GM12873 (cell line): ENCODE results near the gene NRSN1.

Experiments
- CTCF ChIP-seq: IDR thresholded peaks from 2 replicates; pipeline ENCODE4 v1.5.1; 2012; ENCODE audit warnings: low read depth, mild to moderate bottlenecking, moderate library complexity, low read length, control low read depth; ENCODE audit not compliant: insufficient read depth; ENCODE audit errors: missing control alignments

The NRSN1 gene

DNA sequence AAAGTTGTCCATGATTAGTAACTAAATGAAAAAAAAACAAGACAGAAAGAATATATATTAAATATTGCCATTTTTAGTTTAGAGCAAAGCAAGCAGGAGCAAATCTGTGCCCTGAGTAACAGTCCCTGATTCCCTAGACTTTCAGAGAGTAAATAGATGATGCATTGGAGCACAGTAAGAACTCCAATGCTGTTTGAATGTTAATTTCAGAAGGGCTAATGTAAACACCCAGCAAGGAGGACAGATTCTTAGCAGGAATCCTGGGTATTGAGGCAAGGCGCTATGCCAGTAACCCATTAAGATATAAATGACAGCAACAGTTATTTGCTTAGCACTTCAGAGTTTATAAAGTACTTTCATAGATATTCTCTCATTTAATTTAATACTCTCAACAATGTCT, 15.6 kb upstream of the NRSN1 start:
- no peak for TF ChIP-seq CTCF

DNA sequence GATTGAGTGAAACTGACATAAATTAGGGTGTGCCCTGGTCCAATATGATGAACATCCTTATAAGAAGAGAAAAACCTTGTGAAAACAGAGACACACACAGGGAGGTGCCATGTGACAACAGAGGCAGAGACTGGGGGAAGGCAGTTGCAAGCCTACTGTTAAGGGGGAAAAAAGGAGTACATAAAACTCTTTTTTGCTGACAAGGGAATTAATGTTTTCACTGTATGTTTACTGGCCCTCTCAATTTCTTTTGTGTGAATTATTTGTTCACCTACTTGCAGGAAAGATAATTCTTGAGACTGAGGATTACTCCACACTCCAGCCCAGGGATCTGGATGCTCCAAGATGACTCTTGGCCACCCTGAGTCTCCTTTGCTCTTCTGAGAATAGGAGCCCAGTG, 12.1 kb upstream of the NRSN1 start:
- no peak for TF ChIP-seq CTCF

DNA sequence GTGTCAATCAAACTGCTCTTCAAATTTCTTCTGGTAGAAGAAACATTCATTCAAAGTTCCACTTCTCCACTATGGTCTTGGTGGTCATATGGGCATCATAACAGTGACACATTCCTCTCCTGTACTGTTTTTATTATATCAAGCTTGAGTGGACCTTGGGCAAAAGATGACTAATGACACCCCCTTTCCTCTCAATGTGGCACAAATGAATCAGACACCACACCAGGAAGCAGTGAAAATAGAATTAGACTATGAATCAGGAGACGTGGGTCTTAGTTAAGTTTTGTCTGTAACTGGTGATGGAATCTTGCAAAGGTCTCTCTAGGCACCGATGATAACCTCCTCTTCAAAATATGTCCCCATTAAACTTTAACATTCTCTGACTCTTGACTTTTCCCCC, 9.0 kb upstream of the NRSN1 start:
- TF ChIP-seq CTCF: no peak

- TF ChIP-seq CTCF: no peak
Observed at GRCh38 chr6:24122139-24122538, 3.9 kb upstream of the NRSN1 start.

DNA sequence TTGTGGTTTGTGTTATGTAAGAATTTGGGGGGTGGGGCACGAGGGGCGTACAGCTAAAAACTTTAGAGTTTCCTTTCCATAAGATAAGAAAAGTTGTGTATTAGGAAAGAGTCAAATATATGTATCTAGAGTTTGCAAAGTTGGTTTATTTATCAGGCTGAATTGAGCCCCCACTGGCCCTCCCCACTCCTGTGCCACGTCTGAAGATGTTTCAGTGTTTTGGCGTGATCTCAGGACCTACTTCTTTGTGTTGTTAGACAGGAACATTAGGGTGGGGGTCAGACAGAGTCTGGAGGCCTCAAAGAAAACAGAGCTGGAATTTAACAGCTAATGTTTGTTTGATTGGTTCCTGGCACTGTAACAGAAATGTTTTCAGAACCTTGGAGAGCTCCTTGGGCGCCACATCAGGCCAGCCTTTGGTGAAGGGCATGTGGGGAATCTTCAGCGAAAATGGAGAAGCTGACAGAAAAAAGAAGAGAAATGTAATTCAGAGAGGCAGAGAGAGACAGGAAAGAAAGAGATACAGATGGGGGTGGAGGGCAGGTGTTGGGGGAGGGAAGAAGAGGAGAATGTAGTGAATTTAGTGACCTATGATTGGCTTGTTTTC, 674 bp downstream of the NRSN1 start:
- no peak for TF ChIP-seq CTCF

- no peak for TF ChIP-seq CTCF
Observed at GRCh38 chr6:24127316-24127715, 1.3 kb downstream of the NRSN1 start.

- no peak for TF ChIP-seq CTCF
Observed at GRCh38 chr6:24131751-24132150, 5.7 kb downstream of the NRSN1 start.
